ENCODE data around the gene GCNA.

The GCNA gene, protein sequence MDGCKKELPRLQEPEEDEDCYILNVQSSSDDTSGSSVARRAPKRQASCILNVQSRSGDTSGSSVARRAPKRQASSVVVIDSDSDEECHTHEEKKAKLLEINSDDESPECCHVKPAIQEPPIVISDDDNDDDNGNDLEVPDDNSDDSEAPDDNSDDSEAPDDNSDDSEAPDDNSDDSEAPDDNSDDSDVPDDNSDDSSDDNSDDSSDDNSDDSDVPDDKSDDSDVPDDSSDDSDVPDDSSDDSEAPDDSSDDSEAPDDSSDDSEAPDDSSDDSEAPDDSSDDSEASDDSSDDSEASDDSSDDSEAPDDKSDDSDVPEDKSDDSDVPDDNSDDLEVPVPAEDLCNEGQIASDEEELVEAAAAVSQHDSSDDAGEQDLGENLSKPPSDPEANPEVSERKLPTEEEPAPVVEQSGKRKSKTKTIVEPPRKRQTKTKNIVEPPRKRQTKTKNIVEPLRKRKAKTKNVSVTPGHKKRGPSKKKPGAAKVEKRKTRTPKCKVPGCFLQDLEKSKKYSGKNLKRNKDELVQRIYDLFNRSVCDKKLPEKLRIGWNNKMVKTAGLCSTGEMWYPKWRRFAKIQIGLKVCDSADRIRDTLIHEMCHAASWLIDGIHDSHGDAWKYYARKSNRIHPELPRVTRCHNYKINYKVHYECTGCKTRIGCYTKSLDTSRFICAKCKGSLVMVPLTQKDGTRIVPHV

DNA sequence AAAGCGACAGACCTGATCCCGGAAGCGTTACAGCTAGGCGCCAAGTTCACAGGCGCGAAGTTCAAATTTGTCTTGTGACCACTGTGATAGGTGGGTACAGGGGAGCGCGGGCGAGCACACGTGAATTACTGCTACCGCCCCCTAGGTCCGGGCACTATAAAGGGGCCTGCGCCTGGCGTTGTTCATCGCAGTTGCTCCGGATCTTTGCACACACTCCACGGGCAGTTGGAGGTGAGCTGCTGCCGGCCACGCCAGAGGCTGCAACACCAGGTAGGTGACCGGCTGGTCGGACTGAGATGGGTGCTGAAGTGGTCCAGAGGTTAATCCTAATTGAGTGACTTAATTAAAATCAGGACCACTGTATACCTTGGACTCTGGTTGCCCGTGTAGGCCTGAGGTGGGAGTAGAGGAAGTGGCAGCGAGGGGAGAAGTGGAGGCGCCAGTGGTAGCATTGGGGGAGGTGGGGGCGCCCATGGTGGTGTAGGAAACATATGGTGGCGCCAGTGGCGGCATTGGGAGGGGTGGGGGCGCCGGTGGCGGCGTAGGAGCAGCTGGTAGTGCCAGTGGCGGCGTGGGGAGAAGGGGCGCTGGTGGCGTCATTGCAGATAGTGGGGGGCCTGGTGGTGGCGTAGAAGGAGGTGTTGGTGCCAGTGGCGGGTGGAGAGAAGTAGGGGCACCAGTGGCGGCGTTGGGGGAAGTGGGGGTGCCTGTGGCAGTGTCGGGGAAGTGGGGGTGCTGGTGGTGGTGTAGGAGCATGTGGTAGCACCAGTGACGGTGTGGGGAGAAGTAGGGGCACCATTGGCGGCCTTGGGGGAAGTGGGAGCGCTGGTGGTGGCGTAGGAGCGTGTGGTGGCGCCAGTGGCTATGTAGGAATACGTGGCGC lies at the start of gene GCNA:
TSS of gene GCNA (plus strand) at position 185 of the 883 bp plus-strand sequence. CDS start 2,385 bp downstream, outside the sequence.
- Mint-ChIP-seq H3K9me3 (no peaks in the 10 kb centered on the region), H3K27me3 (ENCODE audit: low read depth) (no peaks in the 10 kb centered on the region), H3K36me3 (ENCODE audit: low read depth) (peaks cover 24% of the 10 kb centered on the region), H3K4me1 (ENCODE audit: low read depth) (peaks cover 3% of the 10 kb centered on the region), H3K27ac (no peak within 1 kb of the TSS), H3K4me3 (no peak within 1 kb of the TSS)

DNA sequence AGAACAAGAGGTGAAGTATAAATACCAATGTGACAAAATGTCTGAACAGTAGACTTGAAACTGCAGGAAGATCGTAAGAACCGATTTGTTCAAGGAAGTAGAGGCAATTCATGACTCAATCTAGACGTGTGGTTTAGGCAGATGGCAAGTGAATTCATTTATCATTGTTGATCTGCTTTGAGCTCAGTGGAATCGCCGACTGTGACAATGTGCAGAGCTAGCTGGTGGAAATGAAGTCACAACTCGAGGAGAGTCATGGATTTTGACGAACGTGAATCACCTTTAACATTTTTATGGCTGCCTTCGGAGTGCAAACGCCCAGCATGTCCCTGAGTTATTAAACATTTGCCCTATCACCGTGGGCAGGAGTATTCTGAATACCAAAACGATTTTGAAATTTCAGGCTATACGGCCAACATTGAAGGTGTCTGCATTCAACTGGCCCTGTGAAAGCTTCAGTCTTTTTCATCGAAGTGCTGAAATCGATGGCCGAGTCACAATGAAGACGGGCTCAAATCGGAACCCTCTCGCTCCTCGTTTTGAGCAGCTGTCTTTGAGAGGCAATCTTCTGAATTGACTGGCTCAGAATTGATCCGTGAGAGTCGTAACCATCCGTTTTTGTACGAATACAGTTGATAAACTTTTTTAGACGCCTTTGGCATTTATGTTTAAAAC lies 46.0 kb upstream of the GCNA start:
- peak overlapping the region; percentile 99 for H3K4me3 Mint-ChIP-seq
- no peaks in the 10 kb centered on the region for H3K27me3 Mint-ChIP-seq (ENCODE audit: low read depth)
- H3K4me1 Mint-ChIP-seq (ENCODE audit: low read depth) = peaks cover 22% of the 10 kb centered on the region

DNA sequence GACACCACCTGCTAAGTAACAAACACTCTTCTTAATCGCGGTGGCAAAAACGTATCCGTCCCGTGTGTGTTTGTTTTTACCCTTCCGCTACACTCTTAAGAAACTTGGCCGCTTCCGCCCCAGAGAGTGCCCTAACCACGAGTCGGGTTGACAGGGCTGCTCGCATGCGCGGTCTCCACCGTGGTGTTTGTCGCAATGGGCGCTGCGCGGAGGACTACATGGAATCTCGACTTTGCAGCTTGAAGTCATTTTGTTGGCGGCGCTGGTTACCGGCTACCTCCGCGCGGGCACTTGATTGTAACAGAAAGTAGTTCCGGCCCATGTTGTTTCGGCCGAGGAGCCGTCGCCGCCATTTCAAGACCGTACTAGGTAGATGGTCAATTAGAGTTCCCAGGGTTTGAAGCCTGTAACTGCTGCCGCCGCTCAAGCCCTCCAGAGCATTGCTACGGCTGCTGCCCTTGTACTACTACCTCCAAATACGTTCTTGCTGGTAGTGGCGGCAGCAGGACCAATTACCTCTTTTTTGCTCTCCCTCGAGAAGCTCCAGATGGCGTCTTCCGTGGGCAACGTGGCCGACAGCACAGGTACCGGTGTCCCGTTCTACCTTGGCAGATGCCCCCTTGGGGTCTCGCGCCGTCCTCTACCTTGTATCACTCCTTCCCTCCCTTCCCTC lies 45.3 kb upstream of the GCNA start, which contains the start of gene OGT:
TSS of gene OGT (plus strand) at position 352 of the 673 bp plus-strand sequence. CDS start at position 548, 196 bp downstream.
- peaks cover 26% of the 10 kb centered on the region for H3K36me3 Mint-ChIP-seq (ENCODE audit: low read depth)
- H3K4me1 Mint-ChIP-seq (ENCODE audit: low read depth) = peaks cover 25% of the 10 kb centered on the region
- peaks cover 5% of the 10 kb centered on the region for H3K9me3 Mint-ChIP-seq
- peak within 1 kb of the TSS; percentile 99 for H3K27ac Mint-ChIP-seq
- H3K27me3 Mint-ChIP-seq (ENCODE audit: low read depth) = no peaks in the 10 kb centered on the region
- H3K4me3 Mint-ChIP-seq = peak within 1 kb of the TSS; percentile 99

More for the DNA sequence above, 46.0 kb upstream of the GCNA start:
- Mint-ChIP-seq H3K27ac (peak overlapping the region; percentile 99), H3K9me3 (peaks cover 5% of the 10 kb centered on the region), H3K36me3 (ENCODE audit: low read depth) (peaks cover 23% of the 10 kb centered on the region)

DNA sequence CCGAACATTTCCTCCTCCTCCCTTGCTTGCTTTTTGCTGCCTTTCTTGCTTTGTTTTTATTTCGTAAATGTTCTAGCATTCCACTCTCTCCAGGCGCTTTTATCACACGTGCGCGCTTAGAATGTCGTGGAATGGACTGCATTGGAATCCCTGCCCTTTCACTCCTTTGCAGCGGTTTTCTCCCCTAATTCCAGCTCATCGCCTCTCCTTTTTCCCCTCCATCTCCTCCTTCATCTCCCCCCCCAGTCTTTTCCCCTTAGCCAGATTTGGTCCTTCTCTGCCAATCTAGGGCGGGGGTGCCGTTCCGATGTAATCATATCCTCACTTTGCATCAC lies 44.8 kb upstream of the GCNA start:
- Mint-ChIP-seq H3K36me3 (ENCODE audit: low read depth) (peaks cover 28% of the 10 kb centered on the region), H3K27ac (peak overlapping the region; percentile 99), H3K9me3 (peaks cover 5% of the 10 kb centered on the region), H3K4me1 (ENCODE audit: low read depth) (peaks cover 26% of the 10 kb centered on the region), H3K4me3 (peak overlapping the region; percentile 99), H3K27me3 (ENCODE audit: low read depth) (no peaks in the 10 kb centered on the region)

DNA sequence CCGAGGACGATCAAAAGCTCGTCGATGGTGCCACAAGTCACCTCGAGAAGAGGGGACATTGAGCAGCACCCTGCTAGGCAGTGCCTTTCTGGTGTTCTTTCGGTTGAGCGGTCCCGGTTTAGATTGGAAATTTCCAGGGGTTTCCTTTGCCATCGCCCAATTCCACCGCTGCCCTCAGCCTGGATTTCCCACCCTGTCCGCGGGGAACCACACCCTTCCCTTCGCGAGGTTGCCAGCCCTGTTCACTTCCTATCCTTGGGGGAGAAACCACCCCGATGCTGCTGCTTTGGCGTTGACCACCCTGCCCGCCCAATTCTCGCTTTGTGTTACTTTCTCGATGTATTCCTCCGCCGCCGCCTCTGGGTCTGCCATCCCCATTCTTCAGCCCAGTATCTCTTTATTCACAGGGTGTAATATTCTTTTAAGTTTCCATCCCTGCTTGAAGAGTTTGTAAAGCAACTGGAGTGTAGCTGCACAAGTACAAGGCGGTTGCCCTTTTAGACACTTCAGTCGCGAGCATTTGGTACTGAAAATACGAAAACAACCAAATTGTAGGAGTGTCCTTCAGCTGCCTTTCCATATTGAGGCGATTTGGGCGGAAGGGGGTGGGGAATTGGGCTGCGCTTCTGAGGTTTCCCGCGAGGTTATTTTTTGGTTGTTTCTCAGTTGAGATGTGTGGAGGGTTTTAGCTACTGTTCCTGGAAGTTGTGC lies 44.2 kb upstream of the GCNA start:
- H3K36me3 Mint-ChIP-seq (ENCODE audit: low read depth) = peaks cover 28% of the 10 kb centered on the region
- H3K4me1 Mint-ChIP-seq (ENCODE audit: low read depth) = peaks cover 26% of the 10 kb centered on the region
- peaks cover 5% of the 10 kb centered on the region for H3K9me3 Mint-ChIP-seq
- peak overlapping the region; percentile 99 for H3K27ac Mint-ChIP-seq
- peak overlapping the region; percentile 99 for H3K4me3 Mint-ChIP-seq
- H3K27me3 Mint-ChIP-seq (ENCODE audit: low read depth) = no peaks in the 10 kb centered on the region

DNA sequence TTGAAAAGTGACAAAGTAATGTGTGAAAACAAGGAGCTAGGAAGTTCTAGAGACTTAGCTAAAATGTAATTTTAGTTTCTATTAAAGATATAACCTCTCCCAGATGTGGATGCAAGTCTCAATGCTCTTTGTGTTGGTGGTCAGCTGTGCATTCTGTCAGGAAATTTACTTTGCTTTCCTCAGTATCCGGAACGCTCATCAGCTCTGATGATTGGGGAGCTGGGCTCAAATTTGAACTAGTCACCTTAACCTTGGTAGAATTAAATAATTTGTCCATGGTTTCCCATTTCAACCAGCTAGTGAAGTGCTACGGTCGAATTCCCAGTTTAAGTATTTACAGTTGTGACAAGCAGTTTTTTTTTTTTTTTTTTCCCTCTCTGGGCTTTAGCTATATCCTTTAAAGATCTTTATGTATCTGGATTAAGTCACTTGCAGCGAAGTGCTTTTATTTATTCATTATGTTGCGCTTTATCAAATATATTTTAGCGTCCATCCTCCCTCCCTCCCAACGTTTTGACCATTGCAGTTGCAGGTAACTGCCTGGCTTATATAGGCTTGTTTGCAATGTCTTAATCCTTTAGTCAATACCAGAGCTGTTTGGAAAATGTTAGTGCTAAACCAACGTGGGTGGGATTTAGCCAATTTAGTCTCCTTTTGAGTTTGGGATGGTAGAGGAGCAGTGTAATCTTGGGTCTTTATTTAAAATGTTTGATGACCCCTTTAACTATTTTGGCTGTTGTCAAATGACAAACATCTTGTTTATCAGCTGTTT lies 43.3 kb upstream of the GCNA start:
- H3K4me1 Mint-ChIP-seq (ENCODE audit: low read depth) = peaks cover 28% of the 10 kb centered on the region
- peak overlapping the region; percentile 99 for H3K27ac Mint-ChIP-seq
- peak overlapping the region; percentile 99 for H3K4me3 Mint-ChIP-seq
- H3K36me3 Mint-ChIP-seq (ENCODE audit: low read depth) = peaks cover 29% of the 10 kb centered on the region
- no peaks in the 10 kb centered on the region for H3K27me3 Mint-ChIP-seq (ENCODE audit: low read depth)
- no peaks in the 10 kb centered on the region for H3K9me3 Mint-ChIP-seq

DNA sequence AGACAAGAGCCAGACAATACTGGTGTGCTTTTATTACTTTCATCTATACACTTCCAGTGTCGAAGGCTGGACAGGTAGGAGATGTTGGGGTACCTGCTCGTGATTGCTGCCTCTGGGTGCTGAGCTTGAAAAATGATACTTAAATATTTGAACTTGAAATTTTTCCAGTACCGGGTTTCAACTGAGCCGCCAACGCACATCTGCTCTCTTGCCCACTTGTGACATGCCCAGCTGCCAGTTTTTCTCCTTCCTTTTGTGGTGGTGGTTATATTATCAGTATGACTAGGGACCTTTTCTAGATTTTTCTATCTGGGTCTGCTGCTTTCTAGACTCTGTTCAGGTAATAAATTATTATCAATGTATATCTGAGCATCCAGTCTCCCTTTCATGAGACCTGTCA lies 42.0 kb upstream of the GCNA start:
- Mint-ChIP-seq H3K4me3 (peak overlapping the region; percentile 81), H3K27me3 (ENCODE audit: low read depth) (no peaks in the 10 kb centered on the region), H3K27ac (peak overlapping the region; percentile 57), H3K4me1 (ENCODE audit: low read depth) (peaks cover 30% of the 10 kb centered on the region), H3K9me3 (no peaks in the 10 kb centered on the region), H3K36me3 (ENCODE audit: low read depth) (peaks cover 33% of the 10 kb centered on the region)

DNA sequence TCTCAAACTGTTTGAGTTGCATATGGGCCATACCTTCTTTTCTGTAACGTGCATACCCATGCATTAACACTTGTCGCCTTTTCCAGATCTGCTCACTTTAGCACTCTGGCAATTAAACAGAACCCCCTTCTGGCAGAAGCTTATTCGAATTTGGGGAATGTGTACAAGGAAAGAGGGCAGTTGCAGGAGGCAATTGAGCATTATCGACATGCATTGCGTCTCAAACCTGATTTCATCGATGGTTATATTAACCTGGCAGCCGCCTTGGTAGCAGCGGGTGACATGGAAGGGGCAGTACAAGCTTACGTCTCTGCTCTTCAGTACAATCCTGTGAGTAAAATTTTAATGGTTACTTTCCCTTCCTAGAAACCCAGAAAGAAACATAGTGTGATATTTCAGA lies 40.5 kb upstream of the GCNA start:
- H3K4me1 Mint-ChIP-seq (ENCODE audit: low read depth) = peaks cover 37% of the 10 kb centered on the region
- H3K4me3 Mint-ChIP-seq = peak overlapping the region; percentile 81
- H3K9me3 Mint-ChIP-seq = no peaks in the 10 kb centered on the region
- H3K36me3 Mint-ChIP-seq (ENCODE audit: low read depth) = peaks cover 40% of the 10 kb centered on the region
- H3K27ac Mint-ChIP-seq = peak overlapping the region; percentile 26
- H3K27me3 Mint-ChIP-seq (ENCODE audit: low read depth) = no peaks in the 10 kb centered on the region

DNA sequence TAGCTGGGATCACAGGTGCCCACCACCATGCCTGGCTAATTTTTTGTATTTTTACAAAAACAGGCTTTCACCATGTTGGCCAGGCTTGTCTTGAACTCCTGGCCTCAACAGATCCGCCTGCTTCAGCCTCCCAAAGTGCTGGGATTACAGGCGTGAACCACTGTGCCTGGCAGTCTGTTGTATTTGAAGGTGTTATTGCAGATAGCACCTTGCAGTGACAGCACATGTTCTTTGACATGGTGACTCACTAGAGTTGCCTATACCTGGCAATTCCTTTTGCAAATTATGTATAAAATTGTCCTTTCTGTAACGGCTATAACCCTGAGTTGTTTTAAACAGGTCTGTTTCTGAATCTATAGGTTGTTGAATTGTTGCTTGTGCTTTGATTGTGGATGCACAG lies 37.4 kb upstream of the GCNA start:
- Mint-ChIP-seq H3K27ac (peak overlapping the region; percentile 76), H3K9me3 (no peaks in the 10 kb centered on the region), H3K4me1 (ENCODE audit: low read depth) (peaks cover 49% of the 10 kb centered on the region), H3K36me3 (ENCODE audit: low read depth) (peaks cover 36% of the 10 kb centered on the region), H3K27me3 (ENCODE audit: low read depth) (no peaks in the 10 kb centered on the region), H3K4me3 (peak overlapping the region; percentile 74)

DNA sequence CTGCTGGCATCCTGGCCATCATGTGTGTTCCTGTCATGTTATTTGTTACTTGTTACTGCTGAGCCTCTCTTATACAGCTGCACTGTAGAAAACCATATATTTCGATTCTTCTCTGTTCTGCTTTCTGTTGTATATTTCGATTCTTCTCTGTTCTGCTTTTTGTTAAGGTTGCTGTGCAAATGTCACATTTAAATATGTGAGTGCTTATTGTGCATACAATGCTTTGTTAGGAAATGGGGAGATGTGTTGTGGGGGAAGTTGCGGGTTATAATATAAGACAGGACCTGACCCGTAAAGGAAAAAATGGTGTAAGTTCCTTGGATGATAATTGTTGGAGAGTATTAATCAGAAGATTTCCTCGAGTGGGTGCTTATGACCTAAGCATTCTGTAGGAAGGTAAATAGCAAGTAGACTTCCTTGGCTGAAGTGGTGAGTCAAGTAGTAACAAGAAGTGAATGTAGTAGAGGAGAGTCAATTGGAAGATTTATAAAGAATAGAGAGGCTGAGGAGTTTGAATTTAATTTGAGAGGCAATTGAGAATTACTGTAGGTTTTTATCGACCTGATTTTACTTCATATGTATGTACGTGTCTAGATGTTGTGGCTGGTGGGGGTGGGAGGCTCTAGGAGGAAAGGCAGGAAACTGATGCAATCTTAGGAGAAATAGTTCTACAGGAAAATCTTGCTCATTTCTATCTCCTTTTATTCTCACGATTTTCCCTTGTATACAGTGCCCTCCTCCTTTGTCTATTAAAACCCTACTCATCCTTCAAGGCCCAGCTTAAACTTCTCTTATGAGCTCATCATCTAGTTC lies 36.8 kb upstream of the GCNA start:
- Mint-ChIP-seq H3K36me3 (ENCODE audit: low read depth) (peaks cover 36% of the 10 kb centered on the region), H3K27ac (peak overlapping the region; percentile 76), H3K4me3 (peak overlapping the region; percentile 74), H3K9me3 (no peaks in the 10 kb centered on the region), H3K27me3 (ENCODE audit: low read depth) (no peaks in the 10 kb centered on the region), H3K4me1 (ENCODE audit: low read depth) (peaks cover 53% of the 10 kb centered on the region)

DNA sequence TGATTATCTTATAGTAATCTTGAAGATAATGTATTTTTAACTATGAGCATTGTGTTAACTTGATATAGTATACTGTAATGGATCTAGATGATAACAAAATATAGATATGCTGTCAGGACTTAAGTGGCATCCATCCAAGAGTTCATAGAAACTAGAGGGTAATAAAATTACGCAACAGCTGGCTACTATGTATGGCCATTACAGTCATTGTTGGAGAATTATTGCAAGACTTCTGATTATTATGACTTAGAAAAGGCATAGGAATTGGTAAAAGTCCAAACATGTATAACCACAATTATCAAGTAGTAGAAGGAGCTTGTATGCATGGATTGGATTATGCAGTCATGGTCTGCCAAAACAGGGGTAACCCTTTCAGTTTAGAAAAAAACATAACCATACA lies 35.8 kb upstream of the GCNA start:
- Mint-ChIP-seq H3K36me3 (ENCODE audit: low read depth) (peaks cover 38% of the 10 kb centered on the region), H3K27me3 (ENCODE audit: low read depth) (no peaks in the 10 kb centered on the region), H3K9me3 (no peaks in the 10 kb centered on the region), H3K27ac (no peak overlapping the region), H3K4me3 (peak overlapping the region; percentile 74), H3K4me1 (ENCODE audit: low read depth) (peaks cover 47% of the 10 kb centered on the region)

DNA sequence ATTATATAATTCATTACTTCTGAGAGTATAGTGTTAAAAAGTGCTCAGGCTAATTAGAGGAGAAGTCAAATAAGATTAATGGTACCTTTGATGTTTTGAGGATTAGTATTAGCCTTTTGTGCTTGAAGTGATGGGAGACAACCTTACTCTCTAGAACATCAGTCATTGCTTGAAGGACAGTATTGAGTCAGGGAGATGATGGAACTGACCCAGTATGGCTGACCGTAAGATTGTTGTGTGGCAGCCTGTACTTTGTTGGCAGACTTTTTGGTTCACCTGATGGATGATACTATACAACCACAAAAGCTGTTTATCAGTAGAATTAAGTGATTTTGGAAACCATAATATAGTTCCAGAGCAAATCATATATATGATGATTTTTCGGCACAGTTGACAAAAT lies 35.4 kb upstream of the GCNA start:
- no peaks in the 10 kb centered on the region for H3K9me3 Mint-ChIP-seq
- H3K36me3 Mint-ChIP-seq (ENCODE audit: low read depth) = peaks cover 38% of the 10 kb centered on the region
- H3K4me3 Mint-ChIP-seq = peak overlapping the region; percentile 21
- H3K27me3 Mint-ChIP-seq (ENCODE audit: low read depth) = no peaks in the 10 kb centered on the region
- H3K27ac Mint-ChIP-seq = no peak overlapping the region
- H3K4me1 Mint-ChIP-seq (ENCODE audit: low read depth) = peaks cover 44% of the 10 kb centered on the region
